ENCODE data around the gene KLHL29.

DNA sequence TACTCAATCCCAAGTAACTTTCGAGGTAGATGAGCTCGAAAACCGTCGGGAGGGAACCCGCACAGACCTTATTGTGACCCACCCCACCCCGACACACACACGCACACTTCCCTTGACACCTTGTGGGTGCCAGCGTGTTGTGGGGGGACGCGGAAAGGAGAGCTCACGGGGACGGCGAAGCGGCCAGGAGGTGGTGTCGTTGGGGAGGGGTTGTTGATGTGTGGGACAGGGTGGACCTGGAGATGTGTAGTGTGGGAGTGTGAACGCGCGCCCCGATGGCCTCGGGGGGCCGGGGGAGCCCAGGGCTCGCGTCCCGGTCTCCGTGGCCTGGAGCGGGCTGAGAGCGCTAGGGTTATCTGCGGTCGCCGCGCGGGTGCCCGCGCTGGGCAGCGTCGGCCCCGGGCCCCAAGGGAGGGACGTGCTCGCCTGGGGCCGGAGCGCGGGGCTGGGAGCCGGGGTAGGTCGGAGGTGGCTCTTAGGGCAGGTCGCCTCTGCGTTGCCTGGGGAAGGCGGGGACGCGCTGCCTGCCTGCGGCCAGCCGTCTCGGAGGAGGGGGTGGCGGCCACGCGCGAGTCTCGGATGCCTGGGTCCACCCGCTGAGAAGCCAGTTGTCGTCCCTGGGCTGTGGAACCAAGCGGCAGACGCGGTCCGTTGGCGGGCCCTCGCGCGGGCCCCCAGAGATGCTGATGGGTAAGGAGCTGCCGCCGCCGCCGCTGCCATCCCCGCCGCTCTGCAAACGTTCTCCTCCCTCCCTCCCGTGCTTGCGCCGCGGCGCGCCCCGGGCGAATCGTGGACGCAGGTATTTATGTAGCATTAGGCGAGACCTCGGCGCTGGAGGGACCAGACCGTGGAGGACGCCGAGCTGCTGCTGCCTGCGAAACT lies 1.6 kb downstream of the KLHL29 start:
- TF ChIP-seq, protein P1, sequence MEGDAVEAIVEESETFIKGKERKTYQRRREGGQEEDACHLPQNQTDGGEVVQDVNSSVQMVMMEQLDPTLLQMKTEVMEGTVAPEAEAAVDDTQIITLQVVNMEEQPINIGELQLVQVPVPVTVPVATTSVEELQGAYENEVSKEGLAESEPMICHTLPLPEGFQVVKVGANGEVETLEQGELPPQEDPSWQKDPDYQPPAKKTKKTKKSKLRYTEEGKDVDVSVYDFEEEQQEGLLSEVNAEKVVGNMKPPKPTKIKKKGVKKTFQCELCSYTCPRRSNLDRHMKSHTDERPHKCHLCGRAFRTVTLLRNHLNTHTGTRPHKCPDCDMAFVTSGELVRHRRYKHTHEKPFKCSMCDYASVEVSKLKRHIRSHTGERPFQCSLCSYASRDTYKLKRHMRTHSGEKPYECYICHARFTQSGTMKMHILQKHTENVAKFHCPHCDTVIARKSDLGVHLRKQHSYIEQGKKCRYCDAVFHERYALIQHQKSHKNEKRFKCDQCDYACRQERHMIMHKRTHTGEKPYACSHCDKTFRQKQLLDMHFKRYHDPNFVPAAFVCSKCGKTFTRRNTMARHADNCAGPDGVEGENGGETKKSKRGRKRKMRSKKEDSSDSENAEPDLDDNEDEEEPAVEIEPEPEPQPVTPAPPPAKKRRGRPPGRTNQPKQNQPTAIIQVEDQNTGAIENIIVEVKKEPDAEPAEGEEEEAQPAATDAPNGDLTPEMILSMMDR (IDR thresholded peaks at IDR 0.05; ENCODE audit: insufficient read depth, low read depth, low read length): no peak
- TF ChIP-seq EZH2 (IDR thresholded peaks at IDR 0.05; ENCODE audit: insufficient read depth, low read length): peak; percentile 79
